BLaER1 treated with 17β-estradiol and CSF1 and Interleukin-3, amounts not matched to agents 10 nM and 100 nM (cell line): Measurements from ENCODE around the gene CST3.
"Not testable (repeated sequence)": the region's sequence is repeated elsewhere in the genome, so short reads cannot be mapped to it uniquely, and the experiment has no call there.

ENCODE experiments used
- H3K27ac ChIP-seq, 11 experiments: shearing (Covaris generic); formaldehyde crosslinking; 2 replicates each; pipeline ENCODE4 v1.8.1; 2022
- H3K27me3 ChIP-seq, 11 experiments: shearing (Covaris generic); formaldehyde crosslinking; 2 replicates each; pipeline ENCODE4 v1.8.1; 2022
- H3K36me3 ChIP-seq, 11 experiments: shearing (Covaris generic); formaldehyde crosslinking; 2 replicates each; pipeline ENCODE4 v1.8.1; 2022
- H3K4me1 ChIP-seq, 10 experiments: shearing (Covaris generic); formaldehyde crosslinking; 2 replicates each; pipeline ENCODE4 v1.8.1; 2022
- H3K4me2 ChIP-seq, 11 experiments: shearing (Covaris generic); formaldehyde crosslinking; 2 replicates each; pipeline ENCODE4 v1.8.1; 2022
- H3K4me3 ChIP-seq, 10 experiments: shearing (Covaris generic); formaldehyde crosslinking; 2 replicates each; pipeline ENCODE4 v1.8.1; 2022
- H3K9ac ChIP-seq, 11 experiments: shearing (Covaris generic); formaldehyde crosslinking; 2 replicates each; pipeline ENCODE4 v1.8.1; 2022
- H3K9me3 ChIP-seq, 11 experiments: shearing (Covaris generic); formaldehyde crosslinking; replicated peaks in 1 of 11; 2 replicates each; pipeline ENCODE4 v1.8.1; 2022
- H4K20me1 ChIP-seq, 11 experiments: shearing (Covaris generic); formaldehyde crosslinking; 2 replicates each; pipeline ENCODE4 v1.8.1; 2022
- Cebpa-rat ChIP-seq, 11 experiments: shearing (Covaris generic); IDR thresholded peaks; 2 replicates each; pipeline ENCODE4 v1.8.1; 2022

The CST3 gene

DNA sequence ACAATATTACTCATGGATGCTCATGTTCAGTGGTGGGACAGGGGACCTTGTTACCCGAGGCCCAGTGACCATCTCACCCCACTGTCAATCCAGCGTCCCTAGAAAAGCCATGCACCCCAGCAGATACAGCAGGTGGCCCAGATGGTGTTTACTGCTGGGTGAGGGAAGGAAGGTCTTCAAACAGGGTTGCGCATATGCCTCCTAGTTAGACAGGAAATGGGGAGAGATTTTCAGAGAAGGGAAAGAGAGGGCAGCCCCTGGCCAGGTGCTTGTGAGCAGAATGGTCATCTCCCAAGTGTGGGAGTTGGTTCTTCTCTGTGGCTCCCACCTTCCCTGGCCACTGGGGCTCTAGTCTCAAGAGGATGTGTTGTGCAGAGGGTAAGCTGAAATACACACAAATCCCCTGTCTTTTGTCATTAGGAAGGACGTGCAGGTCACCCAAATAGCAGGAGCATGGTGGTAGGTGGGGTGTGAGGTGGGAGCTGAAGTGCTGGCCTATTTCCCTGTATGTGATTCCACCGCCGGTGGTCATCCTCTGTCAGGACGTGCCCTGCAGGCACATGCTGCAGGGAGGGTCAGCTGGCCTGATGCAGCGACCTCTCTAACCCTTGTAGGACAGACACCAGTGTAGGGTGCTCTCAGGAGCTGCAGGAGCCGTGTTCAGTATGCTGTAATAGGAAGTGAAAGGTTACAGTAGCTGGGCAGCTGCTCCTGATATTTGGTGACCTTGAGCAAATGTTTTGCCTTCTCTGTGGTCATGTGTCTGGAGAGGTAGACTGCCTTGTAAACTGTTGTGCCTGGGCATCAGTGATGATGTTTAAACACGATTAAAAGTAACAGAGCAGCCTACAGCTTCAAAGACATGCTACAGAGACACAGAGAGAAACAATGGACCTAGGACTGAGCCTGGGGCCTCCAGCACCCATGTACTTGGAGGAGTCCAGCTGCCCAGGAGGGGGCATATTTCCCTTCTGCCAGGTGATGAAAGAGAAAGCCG, 3.2 kb upstream of the CST3 start:
- H3K9me3 ChIP-seq = 0 out of 22 replicates have a peak, but pooled peaks cover 0 to 4% (median 0%) of the 10 kb centered on the region in 11 experiments
- no peaks in the 10 kb centered on the region for H3K36me3 ChIP-seq
- H3K9ac ChIP-seq = peak overlapping the region in 3 of 11 experiments; percentile 7 to 61 (median 31); a peak in 3 of 22 replicates
- TF ChIP-seq Cebpa-rat (IDR thresholded peaks at IDR 0.05) = no peak
- H3K27me3 ChIP-seq = no peaks in the 10 kb centered on the region; a peak in 1 of 22 replicates
- peak overlapping the region in 6 of 11 experiments; percentile 38 to 73 (median 56); a peak in 11 of 22 replicates for H3K27ac ChIP-seq
- H3K4me3 ChIP-seq = no peak overlapping the region
- peak overlapping the region; percentile 65 to 87 (median 78) for H3K4me2 ChIP-seq
- peaks cover 0 to 12% (median 7%) of the 10 kb centered on the region in 11 experiments; a peak in 11 of 22 replicates for H4K20me1 ChIP-seq
- peaks cover 64 to 84% (median 71%) of the 10 kb centered on the region in 10 experiments for H3K4me1 ChIP-seq

DNA sequence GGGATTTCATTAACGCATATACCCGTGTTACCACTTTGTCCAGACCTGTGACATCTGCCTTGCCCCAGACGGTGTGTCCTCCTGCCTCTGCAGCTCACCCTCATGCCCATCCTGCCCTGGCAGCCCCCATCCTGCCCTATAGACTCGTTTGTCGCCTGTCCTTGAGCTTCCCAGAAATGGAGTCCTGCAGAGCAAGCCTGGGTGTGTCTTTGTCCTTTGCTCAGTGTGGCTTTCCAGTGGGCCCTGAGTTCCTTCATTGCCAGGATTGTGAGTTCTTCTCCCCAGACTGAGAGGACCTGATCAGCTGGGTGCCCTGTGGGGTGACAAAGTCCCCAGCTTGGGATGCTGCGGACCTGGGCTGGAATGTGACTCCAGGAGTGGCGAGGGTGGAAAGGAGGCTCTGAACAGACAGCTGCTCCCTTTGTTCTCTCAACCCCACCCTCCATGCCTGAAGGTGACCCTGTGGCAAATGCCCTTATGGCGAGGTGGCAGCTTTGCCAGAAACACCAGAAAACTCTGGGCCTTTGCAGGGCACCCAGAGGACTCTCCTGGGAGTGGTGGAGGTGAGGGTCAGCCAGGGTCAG, 2.4 kb upstream of the CST3 start:
- H3K4me1 ChIP-seq = peaks cover 69 to 86% (median 77%) of the 10 kb centered on the region in 10 experiments

DNA sequence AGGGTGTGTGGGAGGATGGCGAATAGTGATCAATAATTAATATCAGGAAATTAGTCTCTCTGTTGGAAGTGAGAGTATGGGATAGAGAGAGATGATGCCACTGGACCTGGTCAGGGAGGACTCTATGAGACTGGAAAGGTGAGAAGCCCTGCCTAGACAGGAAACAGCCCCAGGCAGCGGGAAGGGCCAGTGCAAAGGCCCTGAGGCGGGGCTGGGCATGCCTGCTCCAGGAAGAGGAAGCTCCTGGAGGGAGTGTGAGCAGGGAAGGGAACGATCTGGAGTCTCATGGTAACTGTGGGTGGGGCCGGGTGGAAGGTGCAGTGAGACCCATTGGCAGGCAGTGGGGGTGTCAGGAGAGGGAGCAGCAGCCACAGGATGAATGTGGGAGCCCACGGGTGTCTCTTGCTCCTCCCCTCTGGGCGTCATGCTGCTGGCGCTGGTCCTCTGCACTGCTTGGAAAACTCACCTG, 1.8 kb upstream of the CST3 start:
- Histone ChIP-seq H3K4me1 (peaks cover 74 to 89% (median 82%) of the 10 kb centered on the region in 10 experiments), H3K4me3 (no peak overlapping the region), H3K9me3 (0 out of 22 replicates have a peak, but pooled peaks cover 0 to 4% (median 0%) of the 10 kb centered on the region in 11 experiments), H3K4me2 (peak overlapping the region; percentile 65 to 87 (median 78)), H3K36me3 (peaks cover 0 to 10% (median 0%) of the 10 kb centered on the region in 11 experiments; a peak in 5 of 22 replicates), H4K20me1 (peaks cover 0 to 26% (median 8%) of the 10 kb centered on the region in 11 experiments; a peak in 11 of 22 replicates), H3K27me3 (no peaks in the 10 kb centered on the region; a peak in 1 of 22 replicates), H3K9ac (no peak overlapping the region), H3K27ac (peak overlapping the region in 2 of 11 experiments; percentile 53 to 73; a peak in 4 of 22 replicates)
- no peak for TF ChIP-seq Cebpa-rat (IDR thresholded peaks at IDR 0.05)

More for the DNA sequence above, 2.4 kb upstream of the CST3 start:
- Histone ChIP-seq H3K27me3 (no peaks in the 10 kb centered on the region; a peak in 1 of 22 replicates), H3K9ac (peak overlapping the region in 2 of 11 experiments; percentile 10 to 31; a peak in 1 of 22 replicates), H3K4me3 (no peak overlapping the region), H3K4me2 (peak overlapping the region; percentile 65 to 87 (median 78)), H4K20me1 (peaks cover 0 to 20% (median 8%) of the 10 kb centered on the region in 11 experiments; a peak in 11 of 22 replicates), H3K9me3 (0 out of 22 replicates have a peak, but pooled peaks cover 0 to 4% (median 0%) of the 10 kb centered on the region in 11 experiments), H3K36me3 (peaks cover 0 to 4% (median 0%) of the 10 kb centered on the region in 11 experiments; a peak in 3 of 22 replicates), H3K27ac (peak overlapping the region in 4 of 11 experiments; percentile 8 to 73 (median 44); a peak in 5 of 22 replicates)
- TF ChIP-seq Cebpa-rat (IDR thresholded peaks at IDR 0.05) = no peak

DNA sequence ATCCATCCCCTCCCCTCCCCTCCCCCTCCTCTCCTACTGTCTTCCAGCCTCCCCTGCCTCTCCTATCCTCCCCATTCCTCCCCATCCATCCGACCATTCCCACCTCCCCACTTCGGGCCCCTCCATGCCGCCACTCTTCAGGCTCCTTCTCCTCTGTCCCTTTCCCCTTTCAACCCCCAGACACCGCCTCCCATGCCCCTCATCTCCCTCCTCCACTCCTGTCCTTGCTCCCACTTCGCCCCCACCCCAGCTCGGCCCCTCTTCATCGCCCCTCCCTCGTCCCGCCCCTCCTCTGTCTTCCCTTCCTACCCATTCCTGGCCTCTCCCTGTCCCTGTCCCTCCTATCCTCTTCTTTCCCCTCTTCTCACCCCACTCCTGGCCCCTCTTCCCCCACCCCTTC, 554 bp upstream of the CST3 start:
- Histone ChIP-seq H3K9me3 (0 out of 22 replicates have a peak, but pooled peaks cover 0 to 4% (median 0%) of the 10 kb centered on the region in 11 experiments), H3K4me3 (no peak overlapping the region), H3K36me3 (peaks cover 0 to 23% (median 0%) of the 10 kb centered on the region in 11 experiments; a peak in 9 of 22 replicates), H3K4me2 (peak overlapping the region in 1 of 11 experiments; percentile 23; a peak in 2 of 22 replicates), H3K27ac (no peak overlapping the region), H3K4me1 (peaks cover 71 to 84% (median 80%) of the 10 kb centered on the region in 10 experiments), H4K20me1 (peaks cover 0 to 35% (median 9%) of the 10 kb centered on the region in 11 experiments; a peak in 11 of 22 replicates), H3K27me3 (no peaks in the 10 kb centered on the region; a peak in 1 of 22 replicates), H3K9ac (no peak overlapping the region)
- no peak for TF ChIP-seq Cebpa-rat (IDR thresholded peaks at IDR 0.05)

DNA sequence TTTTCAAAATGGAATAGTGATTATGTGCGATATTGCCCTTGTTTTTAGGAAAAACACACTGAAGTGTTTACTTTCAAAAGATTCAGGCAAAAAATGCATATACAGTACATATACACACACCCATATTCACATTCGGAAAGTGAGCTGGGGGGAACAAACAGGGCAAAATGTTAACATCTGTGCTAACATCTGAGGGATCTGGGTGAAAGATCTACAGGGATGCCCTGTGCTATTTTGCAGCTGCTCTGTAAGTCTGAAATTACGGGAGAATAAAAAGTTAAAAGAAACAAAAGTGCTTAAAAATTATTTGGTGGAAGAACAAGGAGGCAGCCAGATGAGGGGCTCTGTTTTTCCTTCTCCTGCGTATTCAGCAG, 860 bp downstream of the CST3 start:
- Histone ChIP-seq H3K4me3 (peak overlapping the region; percentile 67 to 97 (median 82)), H3K27ac (peak overlapping the region in 8 of 11 experiments; percentile 73 to 95 (median 88); a peak in 12 of 22 replicates), H3K4me2 (peak overlapping the region; percentile 72 to 99 (median 98)), H4K20me1 (peaks cover 0 to 45% (median 9%) of the 10 kb centered on the region in 11 experiments; a peak in 11 of 22 replicates), H3K36me3 (peaks cover 0 to 37% (median 0%) of the 10 kb centered on the region in 11 experiments; a peak in 9 of 22 replicates), H3K27me3 (no peaks in the 10 kb centered on the region; a peak in 1 of 22 replicates), H3K4me1 (peaks cover 65 to 81% (median 78%) of the 10 kb centered on the region in 10 experiments), H3K9me3 (0 out of 22 replicates have a peak, but pooled peaks cover 0 to 4% (median 0%) of the 10 kb centered on the region in 11 experiments), H3K9ac (peak overlapping the region; percentile 78 to 93 (median 85))
- TF ChIP-seq Cebpa-rat (IDR thresholded peaks at IDR 0.05) = no peak

DNA sequence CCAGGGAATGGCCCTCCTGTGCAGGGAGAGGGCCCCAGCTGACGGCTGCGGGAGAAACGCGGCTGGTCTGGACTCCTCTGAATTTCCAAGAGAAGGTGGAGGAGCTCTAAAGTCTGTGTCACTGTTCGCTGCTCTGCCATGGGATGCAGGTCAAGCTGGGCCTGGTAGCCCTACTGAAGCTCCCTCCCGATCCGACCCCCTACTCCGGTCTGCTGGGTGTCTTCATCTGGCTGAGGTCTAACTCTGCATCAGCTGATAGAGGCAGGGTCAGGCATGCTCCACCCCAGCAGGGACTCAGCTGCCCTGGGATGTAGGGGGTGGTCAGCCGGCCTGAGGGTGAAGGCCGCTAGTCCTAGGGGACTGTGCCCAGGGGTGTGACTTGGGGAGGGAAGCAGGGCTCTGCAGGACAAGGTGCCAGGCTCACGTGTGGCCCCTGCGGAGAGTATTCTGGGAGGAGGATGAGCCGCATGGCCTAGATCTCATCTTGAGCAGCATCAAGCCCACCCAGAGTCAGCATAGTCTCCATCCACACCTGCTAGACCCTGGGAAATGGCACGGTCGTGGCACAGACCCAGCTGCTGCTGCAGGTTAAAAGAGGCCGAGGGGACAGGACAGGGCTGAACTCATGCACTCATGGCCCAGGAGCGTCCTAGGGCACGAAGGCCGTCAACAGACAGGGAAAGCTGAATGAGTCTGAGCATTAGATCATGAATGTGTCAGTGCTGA, 1.4 kb downstream of the CST3 start:
- peak overlapping the region in 8 of 10 experiments; percentile 19 to 97 (median 84); a peak in 15 of 20 replicates for H3K4me3 ChIP-seq
- no peak overlapping the region; a peak in 1 of 22 replicates for H3K27ac ChIP-seq
- peaks cover 60 to 81% (median 77%) of the 10 kb centered on the region in 10 experiments for H3K4me1 ChIP-seq
- peaks cover 0 to 45% (median 9%) of the 10 kb centered on the region in 11 experiments; a peak in 11 of 22 replicates for H4K20me1 ChIP-seq
- peaks cover 0 to 37% (median 0%) of the 10 kb centered on the region in 11 experiments; a peak in 9 of 22 replicates for H3K36me3 ChIP-seq
- 0 out of 22 replicates have a peak, but pooled peaks cover 0 to 4% (median 0%) of the 10 kb centered on the region in 11 experiments for H3K9me3 ChIP-seq
- no peaks in the 10 kb centered on the region; a peak in 1 of 22 replicates for H3K27me3 ChIP-seq
- H3K4me2 ChIP-seq = peak overlapping the region; percentile 72 to 99 (median 98)
- TF ChIP-seq Cebpa-rat (IDR thresholded peaks at IDR 0.05) = no peak
- peak overlapping the region in 6 of 11 experiments; percentile 85 to 93 (median 90); a peak in 11 of 22 replicates for H3K9ac ChIP-seq

DNA sequence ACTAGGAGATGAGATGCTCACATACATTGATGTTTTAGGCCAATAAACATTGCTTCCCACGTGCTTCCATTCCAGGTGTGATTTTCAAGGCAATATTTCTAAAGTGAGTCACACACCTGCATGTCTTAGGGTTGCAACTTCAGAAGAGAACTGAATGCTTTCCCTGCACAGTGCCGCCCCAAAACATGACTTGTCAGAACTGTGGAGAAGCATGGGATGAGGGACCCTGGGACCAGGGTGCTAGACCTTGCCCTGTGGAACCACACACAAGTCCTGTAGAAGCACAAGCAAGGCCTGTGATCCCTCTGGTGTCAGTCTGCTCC, 2.0 kb downstream of the CST3 start:
- Histone ChIP-seq H3K4me2 (peak overlapping the region; percentile 72 to 99 (median 98); a peak in 19 of 22 replicates), H3K9ac (peak overlapping the region in 3 of 11 experiments; percentile 90 to 93 (median 91); a peak in 3 of 22 replicates), H4K20me1 (peaks cover 0 to 45% (median 9%) of the 10 kb centered on the region in 11 experiments; a peak in 11 of 22 replicates), H3K4me1 (peaks cover 54 to 78% (median 71%) of the 10 kb centered on the region in 10 experiments), H3K4me3 (peak overlapping the region in 4 of 10 experiments; percentile 67 to 97 (median 94); a peak in 4 of 20 replicates), H3K36me3 (peaks cover 0 to 37% (median 0%) of the 10 kb centered on the region in 11 experiments; a peak in 9 of 22 replicates)
- not testable (repeated sequence) for H3K9me3 ChIP-seq, H3K27ac ChIP-seq, H3K27me3 ChIP-seq
